ENCODE data around the gene PARD3B. TPM values are rescaled to one million over a fixed set of nuclear protein-coding genes. Genes with fewer than 3 reads are reported as not detected.

Gene PARD3B
- total and polyA plus RNA-seq, 2 of the 8 experiments (the other 6 are each of a cell fraction or from before 2014, with no cell fraction given), result 1.2 to 5.7 TPM

DNA sequence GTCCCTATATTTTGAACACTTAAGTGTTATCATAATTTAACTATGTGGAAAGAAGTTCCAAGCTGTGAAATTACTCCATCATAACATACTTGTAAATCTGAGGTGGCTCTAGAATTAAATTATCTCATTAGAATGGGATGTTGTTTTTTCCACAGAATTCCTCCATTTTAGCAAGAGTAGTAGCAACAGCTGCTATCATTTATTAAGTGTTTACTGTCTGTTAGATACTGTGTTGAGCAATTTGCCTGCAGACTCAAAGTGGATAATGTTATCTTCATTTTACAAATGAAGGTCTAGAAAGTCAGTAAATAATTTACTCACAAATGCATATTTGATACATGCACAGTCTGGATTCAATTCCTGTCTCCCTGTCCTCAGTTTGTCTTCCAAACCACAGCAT, 632.3 kb downstream of the PARD3B start:
- H3K56ac ChIP-seq (replicated peaks; ENCODE audit: insufficient read length, low read depth, low read length), result no peak overlapping the region
- no peak overlapping the region for H3K18ac ChIP-seq (ENCODE audit: extremely low read depth, low read length)
- ChIA-PET CTCF (ENCODE audit: partially characterized antibody) (interaction anchor here (1.4 kb wide), 1 partner anchor 9 kb away, joined by 4 read pairs; no protein-coding TSS in a partner anchor), POLR2A (ENCODE audit: partially characterized antibody) (no interaction called here)
- no peak overlapping the region for H2BK120ac ChIP-seq (replicated peaks; ENCODE audit: low read depth, low read length)
- H3K27ac ChIP-seq (ENCODE audit: low read depth, low read length), result no peak overlapping the region
- H3K36me3 ChIP-seq (ENCODE audit: control insufficient read depth in 2 of 4, insufficient read depth in 4 of 4, low read length in 3 of 4), result no peaks in the 10 kb centered on the region
- no peak overlapping the region for H4K8ac ChIP-seq (ENCODE audit: extremely low read depth, insufficient read depth, low read length)
- no peak overlapping the region for H2BK20ac ChIP-seq (ENCODE audit: low read length)
- no peak overlapping the region for H3K4me2 ChIP-seq (ENCODE audit: insufficient read depth in 1 of 2, low read depth in 2 of 2, low read length in 2 of 2)
- H3K27me3 ChIP-seq (replicated peaks in 1 of 4; ENCODE audit: control insufficient read depth in 3 of 4, extremely low read depth in 1 of 4, insufficient read depth in 3 of 4, low read length in 3 of 4), result no peaks in the 10 kb centered on the region
- H3K4me1 ChIP-seq (replicated peaks in 1 of 4; ENCODE audit: control insufficient read depth in 3 of 4, insufficient read depth in 4 of 4, low read length in 3 of 4), result peaks cover 0 to 3% (median 0%) of the 10 kb centered on the region in 4 experiments; a peak in 1 of 7 replicates
- no peak overlapping the region for H2AFZ ChIP-seq (ENCODE audit: low read length)
- no peaks in the 10 kb centered on the region for H3K79me2 ChIP-seq (ENCODE audit: control insufficient read depth in 1 of 2, insufficient read depth in 2 of 2, low read length in 2 of 2)
- no peak overlapping the region for H2AK5ac ChIP-seq (ENCODE audit: low read depth, low read length)
- no peak overlapping the region for H4K91ac ChIP-seq (replicated peaks; ENCODE audit: insufficient read length, low read length)
- no peaks in the 10 kb centered on the region for H3K9me3 ChIP-seq (ENCODE audit: insufficient read depth in 2 of 2, low read depth in 1 of 2, low read length in 1 of 2)
- no peak overlapping the region for H2BK5ac ChIP-seq (ENCODE audit: low read depth, low read length)
- DNase-seq (ENCODE audit: low read depth in 1 of 2, low spot score in 2 of 2) (no peak), FAIRE-seq (no peak)
- H3K79me1 ChIP-seq (ENCODE audit: low read depth, low read length), result no peaks in the 10 kb centered on the region
- H2BK12ac ChIP-seq (ENCODE audit: low read depth, low read length), result no peak overlapping the region
- H4K5ac ChIP-seq (ENCODE audit: insufficient read length, low read depth, low read length), result no peak overlapping the region
- no peak overlapping the region for H3K23ac ChIP-seq (ENCODE audit: insufficient read length)
- no peak overlapping the region for H2BK15ac ChIP-seq (ENCODE audit: low read length)
- no peaks in the 10 kb centered on the region for H4K20me1 ChIP-seq (replicated peaks in 1 of 2; ENCODE audit: control insufficient read depth in 1 of 2, insufficient read depth in 2 of 2, low read length in 2 of 2)
- H3K4ac ChIP-seq (replicated peaks; ENCODE audit: insufficient read length, low read depth, low read length), result no peak overlapping the region
- no peak overlapping the region for H3K4me3 ChIP-seq (ENCODE audit: extremely low read depth in 1 of 4, insufficient read depth in 2 of 4, low read depth in 3 of 4, low read length in 4 of 4)
- H3K9ac ChIP-seq (replicated peaks in 1 of 4; ENCODE audit: extremely low read depth in 1 of 4, low read depth in 3 of 4, low read length in 3 of 4), result no peak overlapping the region
- H3K14ac ChIP-seq (ENCODE audit: insufficient read length), result no peak overlapping the region
- no peaks in the 10 kb centered on the region for H3K23me2 ChIP-seq (ENCODE audit: low read depth, low read length)
- TF ChIP-seq, protein P1, sequence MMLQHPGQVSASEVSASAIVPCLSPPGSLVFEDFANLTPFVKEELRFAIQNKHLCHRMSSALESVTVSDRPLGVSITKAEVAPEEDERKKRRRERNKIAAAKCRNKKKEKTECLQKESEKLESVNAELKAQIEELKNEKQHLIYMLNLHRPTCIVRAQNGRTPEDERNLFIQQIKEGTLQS (IDR thresholded peaks at IDR 0.05; ENCODE audit: insufficient read depth, low read depth, low read length), result no peak
- no peak for TF ChIP-seq NANOG (IDR thresholded peaks at IDR 0.05; ENCODE audit: insufficient read depth, low read depth, low read length, poor library complexity, severe bottlenecking)
- TF ChIP-seq SIRT6 (IDR thresholded peaks at IDR 0.05; ENCODE audit: low read length), result no peak
- TF ChIP-seq FOSL1 (IDR thresholded peaks at IDR 0.05; ENCODE audit: insufficient read depth, low read depth, low read length), result no peak
- TF ChIP-seq TAF1 (IDR thresholded peaks at IDR 0.05; ENCODE audit: low read depth, low read length), result no peak
- TF ChIP-seq, protein P2, sequence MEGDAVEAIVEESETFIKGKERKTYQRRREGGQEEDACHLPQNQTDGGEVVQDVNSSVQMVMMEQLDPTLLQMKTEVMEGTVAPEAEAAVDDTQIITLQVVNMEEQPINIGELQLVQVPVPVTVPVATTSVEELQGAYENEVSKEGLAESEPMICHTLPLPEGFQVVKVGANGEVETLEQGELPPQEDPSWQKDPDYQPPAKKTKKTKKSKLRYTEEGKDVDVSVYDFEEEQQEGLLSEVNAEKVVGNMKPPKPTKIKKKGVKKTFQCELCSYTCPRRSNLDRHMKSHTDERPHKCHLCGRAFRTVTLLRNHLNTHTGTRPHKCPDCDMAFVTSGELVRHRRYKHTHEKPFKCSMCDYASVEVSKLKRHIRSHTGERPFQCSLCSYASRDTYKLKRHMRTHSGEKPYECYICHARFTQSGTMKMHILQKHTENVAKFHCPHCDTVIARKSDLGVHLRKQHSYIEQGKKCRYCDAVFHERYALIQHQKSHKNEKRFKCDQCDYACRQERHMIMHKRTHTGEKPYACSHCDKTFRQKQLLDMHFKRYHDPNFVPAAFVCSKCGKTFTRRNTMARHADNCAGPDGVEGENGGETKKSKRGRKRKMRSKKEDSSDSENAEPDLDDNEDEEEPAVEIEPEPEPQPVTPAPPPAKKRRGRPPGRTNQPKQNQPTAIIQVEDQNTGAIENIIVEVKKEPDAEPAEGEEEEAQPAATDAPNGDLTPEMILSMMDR (IDR thresholded peaks at IDR 0.05; ENCODE audit: control extremely low read depth in 1 of 3, insufficient read depth in 1 of 3, low read depth in 1 of 3, low read length in 3 of 3), result no peak
- TF ChIP-seq, protein P3, sequence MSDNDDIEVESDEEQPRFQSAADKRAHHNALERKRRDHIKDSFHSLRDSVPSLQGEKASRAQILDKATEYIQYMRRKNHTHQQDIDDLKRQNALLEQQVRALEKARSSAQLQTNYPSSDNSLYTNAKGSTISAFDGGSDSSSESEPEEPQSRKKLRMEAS (IDR thresholded peaks at IDR 0.05), result no peak
- TF ChIP-seq CTBP2 (IDR thresholded peaks at IDR 0.05; ENCODE audit: borderline replicate concordance, insufficient read depth, insufficient read length, low read length), result no peak
- TF ChIP-seq JUN (IDR thresholded peaks at IDR 0.05; ENCODE audit: low read depth, low read length), result no peak
- no peak for TF ChIP-seq BACH1 (IDR thresholded peaks at IDR 0.05; ENCODE audit: low read length)
- no peak for TF ChIP-seq RXRA (IDR thresholded peaks at IDR 0.05; ENCODE audit: insufficient read depth, low read depth, low read length)
- TF ChIP-seq CBX5 (IDR thresholded peaks at IDR 0.05; ENCODE audit: low read depth, low read length), result no peak

Measured in H1 (cell line).